Measurements from ENCODE around the gene DPYD. TPM values are rescaled to one million over a fixed set of nuclear protein-coding genes. Genes with fewer than 3 reads are reported as not detected.

The DPYD gene
- total RNA-seq, 4 donors from 2014 or later = 30.9 to 66.6 (median 48.2) TPM

- Histone ChIP-seq H3K27me3 (no peaks in the 10 kb centered on the region), H3K9me3 (no peaks in the 10 kb centered on the region), H3K27ac (no peak overlapping the region), H3K4me3 (no peak overlapping the region), H3K36me3 (no peaks in the 10 kb centered on the region), H3K4me1 (no peaks in the 10 kb centered on the region)
- DNase-seq = no peak
- TF ChIP-seq POLR2A (IDR thresholded peaks at IDR 0.05) = no peak
- TF ChIP-seq, protein P1, sequence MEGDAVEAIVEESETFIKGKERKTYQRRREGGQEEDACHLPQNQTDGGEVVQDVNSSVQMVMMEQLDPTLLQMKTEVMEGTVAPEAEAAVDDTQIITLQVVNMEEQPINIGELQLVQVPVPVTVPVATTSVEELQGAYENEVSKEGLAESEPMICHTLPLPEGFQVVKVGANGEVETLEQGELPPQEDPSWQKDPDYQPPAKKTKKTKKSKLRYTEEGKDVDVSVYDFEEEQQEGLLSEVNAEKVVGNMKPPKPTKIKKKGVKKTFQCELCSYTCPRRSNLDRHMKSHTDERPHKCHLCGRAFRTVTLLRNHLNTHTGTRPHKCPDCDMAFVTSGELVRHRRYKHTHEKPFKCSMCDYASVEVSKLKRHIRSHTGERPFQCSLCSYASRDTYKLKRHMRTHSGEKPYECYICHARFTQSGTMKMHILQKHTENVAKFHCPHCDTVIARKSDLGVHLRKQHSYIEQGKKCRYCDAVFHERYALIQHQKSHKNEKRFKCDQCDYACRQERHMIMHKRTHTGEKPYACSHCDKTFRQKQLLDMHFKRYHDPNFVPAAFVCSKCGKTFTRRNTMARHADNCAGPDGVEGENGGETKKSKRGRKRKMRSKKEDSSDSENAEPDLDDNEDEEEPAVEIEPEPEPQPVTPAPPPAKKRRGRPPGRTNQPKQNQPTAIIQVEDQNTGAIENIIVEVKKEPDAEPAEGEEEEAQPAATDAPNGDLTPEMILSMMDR (IDR thresholded peaks at IDR 0.05) = no peak
- intact Hi-C loops (cut with DNase I; ENCODE audit: low total_unique reads) = no loop called here
These were observed 752.8 kb downstream of the DPYD start for GRCh38 chr1:97168056-97168455.

DNA sequence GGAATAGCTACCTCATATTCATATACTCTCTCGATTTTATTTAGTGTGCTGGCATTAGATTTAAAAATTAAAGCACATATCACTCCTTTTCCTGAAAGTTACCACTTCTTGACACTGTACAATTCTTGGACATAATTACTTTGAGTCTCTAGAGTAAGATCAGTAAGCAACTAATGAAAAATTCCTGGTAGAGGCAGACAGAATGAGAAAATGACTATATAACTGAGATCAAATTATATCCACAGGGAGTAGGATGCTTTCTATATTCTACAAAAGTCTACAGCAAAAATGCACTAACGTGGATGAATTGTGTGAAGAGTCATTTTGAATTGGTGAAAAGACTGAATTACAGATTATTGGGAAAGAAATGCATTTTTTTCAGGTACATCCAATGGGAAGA, 753.6 kb downstream of the DPYD start:
- no peak for DNase-seq
- Histone ChIP-seq H3K27ac (no peak overlapping the region), H3K36me3 (no peaks in the 10 kb centered on the region), H3K27me3 (no peaks in the 10 kb centered on the region), H3K4me3 (no peak overlapping the region), H3K9me3 (no peaks in the 10 kb centered on the region), H3K4me1 (no peaks in the 10 kb centered on the region)
- intact Hi-C loops (cut with DNase I; ENCODE audit: low total_unique reads) = no loop called here
- TF ChIP-seq, protein P1 (IDR thresholded peaks at IDR 0.05) = no peak
- no peak for TF ChIP-seq POLR2A (IDR thresholded peaks at IDR 0.05)

GRCh38 chr1:97166626-97167025, 754.2 kb downstream of the DPYD start:
- intact Hi-C loops (cut with DNase I; ENCODE audit: low total_unique reads) = no loop called here
- Histone ChIP-seq H3K4me3 (no peak overlapping the region), H3K27ac (no peak overlapping the region), H3K9me3 (no peaks in the 10 kb centered on the region), H3K36me3 (no peaks in the 10 kb centered on the region), H3K27me3 (no peaks in the 10 kb centered on the region), H3K4me1 (no peaks in the 10 kb centered on the region)
- DNase-seq = no peak
- TF ChIP-seq POLR2A (IDR thresholded peaks at IDR 0.05) = no peak
- TF ChIP-seq, protein P1 (IDR thresholded peaks at IDR 0.05) = no peak

DNA sequence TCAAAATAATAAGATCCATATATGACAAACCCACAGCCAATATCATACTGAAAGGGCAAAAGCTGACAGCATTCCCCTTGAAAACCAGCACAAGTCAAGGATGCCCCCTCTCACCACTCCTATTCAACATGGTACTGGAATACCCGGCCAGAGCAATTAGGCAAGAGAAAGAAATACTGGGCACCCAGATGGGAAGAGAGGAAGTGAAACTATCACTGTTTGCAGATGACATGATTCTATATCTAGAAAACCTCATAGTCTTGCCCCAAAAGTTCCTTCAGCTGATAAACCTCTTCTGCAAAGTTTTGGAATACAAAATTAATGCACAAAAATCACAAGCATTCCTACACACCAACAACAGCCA, 756.6 kb downstream of the DPYD start:
- no peak for TF ChIP-seq POLR2A (IDR thresholded peaks at IDR 0.05)
- TF ChIP-seq, protein P1 (IDR thresholded peaks at IDR 0.05) = no peak
- intact Hi-C loops (cut with DNase I; ENCODE audit: low total_unique reads) = no loop called here
- no peaks in the 10 kb centered on the region for H3K4me1 ChIP-seq
- no peak for DNase-seq
- H3K27ac ChIP-seq = no peak overlapping the region
- no peaks in the 10 kb centered on the region for H3K9me3 ChIP-seq
- no peaks in the 10 kb centered on the region for H3K36me3 ChIP-seq
- H3K4me3 ChIP-seq = no peak overlapping the region
- H3K27me3 ChIP-seq = no peaks in the 10 kb centered on the region

- Histone ChIP-seq H3K27ac (no peak overlapping the region), H3K27me3 (no peaks in the 10 kb centered on the region), H3K9me3 (no peaks in the 10 kb centered on the region), H3K4me1 (no peaks in the 10 kb centered on the region), H3K36me3 (no peaks in the 10 kb centered on the region), H3K4me3 (no peak overlapping the region)
- DNase-seq = no peak
- TF ChIP-seq, protein P1 (IDR thresholded peaks at IDR 0.05) = no peak
- TF ChIP-seq POLR2A (IDR thresholded peaks at IDR 0.05) = no peak
- intact Hi-C loops (cut with DNase I; ENCODE audit: low total_unique reads) = no loop called here
These were observed 757.1 kb downstream of the DPYD start for GRCh38 chr1:97163591-97164275.

Measured in uterus (tissue), 4 donors.